SU-DHL-6 (cell line): ENCODE data around the gene PIP5K1B.

Experiments
- EZH2phosphoT487 ChIP-seq: fragments of 200-600 bp; sonication (generic), shearing (Covaris generic); conservative IDR thresholded peaks from 2 replicates; pipeline ENCODE4 v1.6.1; 2018; ENCODE audit warnings: mild to moderate bottlenecking, antibody characterized with exemption, low read length, moderate library complexity, mixed read lengths
- TF ChIP-seq, protein P1 (sequence below): fragments of 200-600 bp; sonication (generic); IDR thresholded peaks from one replicate; pipeline ENCODE4 v1.5.1; 2017; ENCODE audit warnings: antibody characterized with exemption, mild to moderate bottlenecking, low read length, moderate library complexity; ENCODE audit not compliant: insufficient read depth, poor library complexity, severe bottlenecking

DNA sequence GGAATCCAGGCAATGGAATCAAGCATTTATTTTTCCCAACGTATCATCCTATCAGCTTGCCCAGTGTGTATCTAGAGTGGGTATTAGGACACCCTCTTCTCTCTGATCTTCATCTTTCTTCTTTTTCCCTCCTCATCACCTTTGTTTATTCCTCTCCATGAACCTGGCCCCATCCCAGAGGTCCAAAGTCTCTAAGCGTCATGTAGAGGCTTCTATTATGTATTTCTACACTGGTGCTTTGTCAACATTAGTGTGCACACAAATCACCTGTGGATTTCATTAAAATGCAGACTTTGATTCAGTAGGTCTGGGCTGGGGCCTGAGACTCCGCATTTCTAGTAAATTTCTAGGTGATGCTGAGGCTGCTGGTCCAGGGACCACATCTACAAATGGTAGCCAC lies 19.8 kb upstream of the PIP5K1B start:
- TF ChIP-seq, protein P1, sequence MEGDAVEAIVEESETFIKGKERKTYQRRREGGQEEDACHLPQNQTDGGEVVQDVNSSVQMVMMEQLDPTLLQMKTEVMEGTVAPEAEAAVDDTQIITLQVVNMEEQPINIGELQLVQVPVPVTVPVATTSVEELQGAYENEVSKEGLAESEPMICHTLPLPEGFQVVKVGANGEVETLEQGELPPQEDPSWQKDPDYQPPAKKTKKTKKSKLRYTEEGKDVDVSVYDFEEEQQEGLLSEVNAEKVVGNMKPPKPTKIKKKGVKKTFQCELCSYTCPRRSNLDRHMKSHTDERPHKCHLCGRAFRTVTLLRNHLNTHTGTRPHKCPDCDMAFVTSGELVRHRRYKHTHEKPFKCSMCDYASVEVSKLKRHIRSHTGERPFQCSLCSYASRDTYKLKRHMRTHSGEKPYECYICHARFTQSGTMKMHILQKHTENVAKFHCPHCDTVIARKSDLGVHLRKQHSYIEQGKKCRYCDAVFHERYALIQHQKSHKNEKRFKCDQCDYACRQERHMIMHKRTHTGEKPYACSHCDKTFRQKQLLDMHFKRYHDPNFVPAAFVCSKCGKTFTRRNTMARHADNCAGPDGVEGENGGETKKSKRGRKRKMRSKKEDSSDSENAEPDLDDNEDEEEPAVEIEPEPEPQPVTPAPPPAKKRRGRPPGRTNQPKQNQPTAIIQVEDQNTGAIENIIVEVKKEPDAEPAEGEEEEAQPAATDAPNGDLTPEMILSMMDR, result no peak
- no peak for TF ChIP-seq EZH2phosphoT487
